HG02678 (cell line): ENCODE measurements around the gene RSBN1L.

Source experiments
- ATAC-seq: cut with Tn5 transposase; IDR thresholded peaks from one replicate; pipeline ENCODE4 v1.9.1; 2021; ENCODE audit warnings: mild to moderate bottlenecking, moderate library complexity; ENCODE audit not compliant: unreplicated experiment

The RSBN1L gene

DNA sequence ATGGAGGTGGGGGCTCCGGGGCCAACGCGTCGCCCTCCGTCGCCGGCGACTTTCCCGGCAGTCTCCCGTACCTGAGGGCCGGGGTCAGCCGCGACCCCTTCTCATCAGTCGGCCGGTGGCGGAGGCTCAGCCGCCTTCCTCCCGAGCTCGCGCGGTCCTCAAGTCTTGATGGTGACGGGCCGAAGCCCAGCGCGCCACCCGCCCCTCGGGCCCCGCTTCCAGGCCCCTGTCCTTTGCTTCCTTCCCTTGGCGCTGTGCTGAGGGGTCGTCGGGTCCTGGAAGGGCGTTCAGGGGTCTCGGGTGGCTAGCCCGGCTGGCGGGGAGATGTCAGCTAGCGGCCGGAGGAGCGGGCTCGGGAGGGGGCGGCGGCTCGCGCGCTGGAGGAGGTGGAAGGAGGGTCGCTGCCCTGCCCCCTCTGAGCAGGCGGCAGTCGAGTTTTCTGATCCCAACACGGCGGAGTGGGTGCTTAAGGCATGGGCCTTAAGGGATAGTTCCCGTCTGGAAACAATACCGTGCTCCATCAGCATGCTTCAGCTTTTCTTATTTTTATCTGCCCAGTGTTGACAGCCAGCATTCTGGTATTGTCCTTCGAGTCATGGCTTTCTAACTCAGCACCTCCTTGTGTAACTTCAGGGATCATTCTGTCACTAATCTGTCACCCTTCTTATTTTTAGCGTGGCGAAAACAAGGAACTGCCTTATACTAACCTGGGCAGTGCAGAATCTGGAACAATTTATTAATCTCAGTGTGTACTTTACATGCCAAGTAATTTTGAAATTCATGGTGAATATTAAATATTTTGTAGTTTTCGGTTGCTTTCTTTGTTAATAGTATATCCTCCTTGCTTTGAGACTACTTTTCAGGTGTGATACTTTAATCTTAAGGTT lies 103.1 kb downstream of the RSBN1L start:
- no peak for ATAC-seq

DNA sequence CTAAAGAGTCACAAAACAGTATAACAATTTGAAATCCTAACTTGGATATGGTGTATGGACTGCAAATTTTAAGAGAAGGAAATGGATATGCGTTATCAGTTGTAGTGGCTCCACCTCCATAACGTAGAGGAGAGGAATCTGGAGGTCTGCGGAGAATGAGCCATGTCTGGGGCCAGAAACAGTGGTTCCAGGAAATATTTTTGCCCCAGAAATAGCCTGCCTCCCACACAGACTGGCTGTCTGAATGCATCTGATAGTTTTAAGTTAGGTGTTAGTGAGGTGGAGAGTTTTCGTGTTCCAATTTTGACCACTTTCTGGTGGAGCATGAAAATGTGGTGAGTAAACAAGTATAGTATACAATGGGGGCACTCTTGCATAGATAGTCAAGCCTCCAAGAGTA lies 103.9 kb downstream of the RSBN1L start:
- ATAC-seq: no peak

- no peak for ATAC-seq
Measured at GRCh38 chr7:77800730-77801129, 104.5 kb downstream of the RSBN1L start.

DNA sequence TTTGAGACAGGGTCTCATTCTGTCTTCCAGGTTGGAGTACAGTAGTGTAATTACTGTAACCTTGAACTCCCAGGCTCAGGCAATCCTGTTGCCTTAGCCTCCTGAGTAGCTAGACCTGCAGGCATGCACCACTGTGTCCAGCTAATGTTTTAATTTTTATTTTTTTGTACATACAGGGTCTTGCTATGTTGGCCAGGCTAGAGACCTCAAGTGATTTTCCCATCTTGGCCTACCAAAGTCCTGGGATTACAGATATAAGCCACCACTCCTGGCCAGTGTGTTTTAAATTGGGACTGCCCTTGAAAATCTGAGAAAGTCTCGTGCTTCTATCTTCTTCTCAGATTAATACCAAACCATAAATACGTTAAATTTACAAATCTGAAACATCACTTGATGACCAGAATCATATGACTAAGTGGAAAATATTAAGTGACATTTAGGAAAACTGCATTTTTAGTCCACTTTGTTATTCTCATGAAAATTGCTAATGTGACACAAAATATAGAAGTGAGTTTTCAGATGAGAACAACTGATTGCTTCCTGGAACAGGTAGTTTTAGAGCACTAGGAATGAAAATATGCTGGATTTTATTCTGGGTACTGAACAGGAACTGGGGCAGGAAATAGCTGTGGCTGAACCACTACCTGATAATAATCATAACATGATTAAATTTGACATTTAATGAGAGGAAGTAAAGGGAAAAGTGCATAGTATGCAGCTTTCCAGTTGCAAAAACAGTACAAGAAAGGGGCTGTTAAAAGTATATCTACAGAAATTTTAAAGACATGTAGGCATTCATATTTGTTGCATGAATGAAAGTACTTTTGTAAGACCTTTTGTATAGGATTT lies 106.5 kb downstream of the RSBN1L start:
- ATAC-seq: no peak

DNA sequence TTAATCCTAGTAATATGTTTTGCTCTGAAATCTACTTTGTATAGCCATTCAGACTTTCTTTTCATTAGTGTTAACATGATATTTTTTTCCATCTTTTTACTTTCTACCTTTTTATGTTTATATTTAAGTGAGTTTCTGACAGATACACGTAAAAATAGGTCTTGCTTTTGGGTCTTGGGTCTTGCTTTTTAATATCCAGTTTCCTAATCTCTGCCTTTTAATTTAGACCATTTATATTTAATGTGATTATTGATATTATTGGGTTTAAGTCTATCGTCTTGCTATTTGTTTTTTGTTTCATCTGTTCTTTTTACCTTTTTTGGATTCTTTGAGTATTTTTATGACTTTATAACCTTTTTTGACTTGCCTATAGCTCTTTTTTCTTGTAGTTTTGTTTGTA lies 110.2 kb downstream of the RSBN1L start:
- no peak for ATAC-seq

GRCh38 chr7:77808517-77808916 lies 112.3 kb downstream of the RSBN1L start:
- ATAC-seq: no peak

DNA sequence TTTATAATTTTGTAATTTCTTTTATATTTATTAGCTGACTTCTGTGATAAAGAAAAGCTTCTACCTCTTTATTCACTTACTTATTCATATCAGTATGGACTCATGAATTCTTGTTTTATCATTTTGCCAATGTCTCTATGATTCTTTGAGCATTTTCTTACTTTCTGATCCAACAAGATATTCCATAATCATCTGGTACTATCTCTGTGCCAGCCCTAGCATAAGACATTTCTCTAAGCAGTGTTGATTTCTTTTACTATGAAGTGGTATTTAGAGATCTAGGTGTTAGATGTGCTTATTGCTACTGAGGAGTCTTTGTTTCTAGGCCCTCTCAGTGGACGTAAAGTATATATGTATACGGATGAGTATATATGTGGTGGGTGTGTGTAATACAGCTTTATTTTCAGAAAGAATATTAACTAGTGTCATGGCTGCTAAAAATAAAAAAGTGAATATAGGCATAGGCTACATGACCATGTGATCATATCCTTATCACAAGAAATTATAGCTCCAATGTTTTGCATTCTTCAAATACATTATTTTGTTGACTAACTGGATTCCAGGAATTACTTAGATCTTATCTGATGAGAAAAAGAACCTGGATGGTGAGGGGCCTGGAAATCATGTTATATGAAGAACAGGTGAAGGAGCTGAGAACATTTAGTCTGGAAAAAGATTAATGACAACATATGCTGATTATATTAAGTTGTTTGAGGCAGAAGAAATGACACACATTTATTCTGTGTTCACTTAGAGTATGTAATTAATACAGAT lies 115.4 kb downstream of the RSBN1L start:
- ATAC-seq: no peak

- ATAC-seq: no peak
Measured at GRCh38 chr7:77812290-77812685, 116.0 kb downstream of the RSBN1L start.

- no peak for ATAC-seq
Measured at GRCh38 chr7:77813180-77813579, 116.9 kb downstream of the RSBN1L start.

- ATAC-seq: no peak
Measured at GRCh38 chr7:77819021-77819420, 122.8 kb downstream of the RSBN1L start.

- ATAC-seq: no peak
Measured at GRCh38 chr7:77820967-77821366, 124.7 kb downstream of the RSBN1L start.

DNA sequence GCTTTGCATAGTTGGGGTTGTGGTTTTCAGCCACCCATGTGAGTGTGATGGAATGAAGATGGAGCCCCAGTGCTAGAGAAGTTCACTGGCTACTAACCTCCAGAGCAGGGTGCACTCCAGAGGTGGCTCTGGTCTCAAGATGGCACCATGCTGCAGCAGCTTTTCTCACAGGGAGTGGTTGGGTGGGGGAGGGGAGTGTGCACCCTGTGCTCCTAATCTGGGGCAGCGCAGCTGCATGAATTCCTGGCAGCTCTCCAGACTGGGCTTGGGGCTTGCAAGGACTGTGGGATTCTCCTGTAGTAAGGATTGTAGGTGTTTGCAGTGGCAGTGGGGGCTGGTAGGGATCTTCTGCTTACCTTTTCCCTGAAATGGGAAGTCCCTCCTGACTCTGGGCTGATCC lies 126.0 kb downstream of the RSBN1L start:
- ATAC-seq: no peak

DNA sequence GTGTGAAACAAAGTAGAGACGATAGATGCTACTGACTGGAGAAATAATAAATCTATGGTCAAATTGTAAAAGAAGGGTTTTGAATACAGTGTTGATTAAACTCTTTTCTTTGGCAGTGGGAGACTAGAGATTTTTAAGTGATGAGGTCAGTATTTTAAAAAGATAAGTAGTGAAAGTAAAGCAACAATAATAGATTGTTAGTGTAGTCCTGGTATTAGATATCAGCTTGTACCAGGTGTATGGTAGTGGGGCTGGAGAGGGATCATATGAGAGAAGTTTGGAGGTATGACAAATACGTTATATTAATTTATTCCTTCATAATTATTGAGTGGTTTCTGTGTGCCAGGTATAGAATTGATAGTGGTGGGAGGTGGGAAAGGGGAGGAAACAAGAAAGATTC lies 127.5 kb downstream of the RSBN1L start:
- ATAC-seq: peak; percentile 22

DNA sequence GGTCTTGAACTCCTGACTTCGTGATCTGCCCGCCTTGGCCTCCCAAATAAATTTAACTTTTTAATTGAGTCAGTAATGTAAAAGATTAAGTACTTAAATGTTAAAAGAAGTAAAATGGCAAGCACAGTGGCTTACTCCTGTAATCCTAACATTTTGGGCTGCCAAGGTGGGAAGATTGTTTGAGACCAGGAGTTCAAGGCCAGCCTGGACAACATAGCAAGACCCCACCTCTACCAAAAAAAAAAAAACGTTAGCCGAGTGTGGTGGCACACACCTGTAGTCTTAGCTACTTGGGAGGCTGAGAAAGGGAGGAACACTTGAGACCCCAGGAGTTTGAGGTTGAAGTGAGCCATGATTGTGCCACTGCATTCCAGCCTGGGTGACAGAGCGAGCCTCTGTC lies 128.4 kb downstream of the RSBN1L start:
- ATAC-seq: no peak

DNA sequence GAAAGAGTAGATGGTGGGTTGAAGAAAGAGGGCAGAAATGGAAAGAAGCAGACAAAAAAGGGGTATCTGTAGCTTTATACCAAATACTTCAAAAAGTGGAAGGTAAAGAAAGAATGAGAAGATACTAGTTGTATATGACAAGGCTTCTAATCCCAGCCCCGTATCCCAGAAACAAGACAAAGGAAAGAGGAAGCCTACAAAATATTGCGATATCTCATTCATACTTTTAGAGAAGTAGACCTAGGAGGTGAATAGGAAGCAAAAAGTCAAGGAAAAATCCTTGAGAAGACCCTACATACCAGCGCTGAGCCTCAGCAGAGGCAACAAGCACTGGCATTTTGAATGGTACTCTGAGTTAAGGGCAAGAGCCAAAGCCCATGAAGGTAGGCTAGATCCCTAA lies 128.9 kb downstream of the RSBN1L start:
- ATAC-seq: no peak

DNA sequence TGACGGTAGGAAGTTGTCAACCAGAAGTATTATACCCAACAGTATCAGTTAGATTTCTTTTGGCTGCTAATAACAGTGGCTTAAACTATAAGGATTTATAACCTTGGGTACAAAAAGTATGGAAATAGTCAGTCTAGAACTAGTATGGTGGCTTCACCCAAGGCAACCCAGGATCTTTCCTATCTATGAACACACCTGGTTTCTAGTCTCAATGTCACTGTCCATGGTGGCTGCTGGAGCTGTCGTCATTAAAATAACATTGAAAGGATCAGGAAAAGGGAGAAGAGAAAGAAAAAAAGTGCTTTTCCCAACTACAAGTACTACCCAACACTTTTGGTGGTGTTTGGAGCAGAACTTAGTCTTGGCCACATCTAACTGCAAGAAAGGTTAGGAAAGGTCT lies 130.0 kb downstream of the RSBN1L start:
- no peak for ATAC-seq

DNA sequence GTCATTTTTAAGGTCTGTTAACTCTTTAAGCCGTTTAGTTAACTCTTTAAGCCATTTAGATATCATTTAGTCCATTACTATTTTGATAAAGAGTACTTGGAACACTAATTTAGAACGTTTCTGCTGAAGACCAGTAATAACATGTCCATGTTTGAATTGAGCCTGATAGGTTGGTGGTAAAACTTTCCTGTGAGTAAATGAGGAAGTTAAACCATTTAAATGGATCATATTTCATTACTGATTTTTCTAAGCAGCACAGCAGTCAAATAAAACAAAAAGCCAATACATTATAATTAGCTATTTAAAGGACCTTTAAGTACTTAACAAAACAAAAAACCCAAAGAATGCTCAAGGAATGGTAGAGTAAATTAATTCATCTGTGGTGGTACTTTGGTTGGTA lies 131.7 kb downstream of the RSBN1L start:
- no peak for ATAC-seq

- no peak for ATAC-seq
Measured at GRCh38 chr7:77830649-77831355, 134.5 kb downstream of the RSBN1L start.

DNA sequence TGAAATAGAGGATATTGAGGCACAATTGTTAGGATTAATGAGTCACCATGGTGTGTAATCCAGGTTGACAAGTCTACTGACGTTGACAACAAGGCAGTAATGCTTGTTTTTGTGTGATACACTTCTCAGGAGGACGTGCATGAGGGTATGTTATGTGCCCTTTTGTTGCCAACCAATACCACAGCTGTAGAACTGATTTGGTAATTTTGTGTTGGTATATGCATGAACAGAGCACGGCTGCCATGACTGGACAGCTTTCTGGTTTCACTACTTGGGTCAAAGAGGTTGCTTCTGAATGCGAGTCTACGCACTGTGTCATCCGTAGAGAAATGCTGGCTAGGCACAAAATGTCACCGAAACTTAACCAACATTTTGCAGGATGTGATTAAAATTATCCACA lies 135.2 kb downstream of the RSBN1L start:
- no peak for ATAC-seq

GRCh38 chr7:77831953-77832352 lies 135.7 kb downstream of the RSBN1L start:
- no peak for ATAC-seq
